NCI-H2029 (cell line): ENCODE data around the gene TPPP.
"Not testable (repeated sequence)": the region's sequence is repeated elsewhere in the genome, so short reads cannot be mapped to it uniquely, and the experiment has no call there.

Experiments
- DNase-seq: peaks from one replicate; lab custom pipeline; 2025; lab: John Stamatoyannopoulos, UW

Gene TPPP

DNA sequence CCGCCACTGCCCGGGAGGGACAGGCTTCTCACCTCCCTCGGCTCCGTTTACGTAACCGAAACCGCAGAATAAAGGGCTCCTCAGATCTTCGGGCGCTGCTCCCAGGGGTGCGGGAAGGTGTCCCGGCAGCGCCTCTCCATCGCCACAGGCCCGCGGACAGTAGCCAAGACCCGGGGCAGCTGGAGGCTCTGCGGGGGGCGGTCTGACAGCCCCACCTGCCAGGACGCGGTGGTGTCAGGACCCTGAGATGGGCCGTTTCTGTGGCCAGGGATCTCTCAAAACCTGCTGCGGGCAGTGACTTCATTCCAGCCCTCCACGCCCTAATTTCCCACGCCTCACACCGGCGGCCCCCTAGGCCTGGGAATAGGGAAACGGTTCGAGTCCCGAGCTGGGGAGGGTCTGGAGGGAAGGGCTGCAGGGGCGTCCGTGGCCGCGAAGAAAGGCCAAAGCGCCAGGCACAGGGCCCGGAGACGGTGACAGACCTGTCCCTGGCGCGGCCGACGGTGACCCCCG is 567 bp downstream of the TPPP start:
- DNase-seq = not testable (repeated sequence)

DNA sequence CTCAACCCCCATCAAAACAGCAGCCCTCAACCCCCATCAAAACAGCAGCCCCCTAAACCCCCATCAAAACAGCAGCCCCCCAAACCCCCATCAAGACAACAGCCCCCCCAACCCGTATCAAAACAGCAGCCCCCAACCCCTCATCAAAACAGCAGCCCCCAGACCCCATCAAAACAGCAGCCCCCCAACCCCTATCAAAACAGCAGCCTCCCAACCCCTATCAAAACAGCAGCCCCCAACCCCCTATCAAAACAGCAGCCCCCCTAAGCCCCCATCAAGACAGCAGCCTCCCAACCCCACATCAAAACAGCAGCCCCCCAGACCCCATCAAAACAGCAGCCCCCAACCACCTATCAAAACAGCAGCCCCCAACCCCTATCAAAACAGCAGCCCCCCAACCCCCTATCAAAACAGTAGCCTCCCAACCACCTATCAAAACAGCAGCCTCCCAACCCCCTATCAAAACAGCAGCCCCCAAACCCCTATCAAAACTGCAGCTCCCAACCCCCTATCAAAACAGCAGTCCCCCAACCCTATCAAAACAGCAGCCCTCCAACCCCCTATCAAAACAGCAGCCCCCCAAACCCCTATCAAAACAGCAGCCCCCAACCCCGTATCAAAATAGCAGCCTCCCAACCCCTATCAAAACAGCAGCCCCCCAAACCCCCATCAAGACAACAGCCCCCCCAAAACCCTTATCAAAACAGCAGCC is 1.2 kb downstream of the TPPP start:
- DNase-seq = no peak

DNA sequence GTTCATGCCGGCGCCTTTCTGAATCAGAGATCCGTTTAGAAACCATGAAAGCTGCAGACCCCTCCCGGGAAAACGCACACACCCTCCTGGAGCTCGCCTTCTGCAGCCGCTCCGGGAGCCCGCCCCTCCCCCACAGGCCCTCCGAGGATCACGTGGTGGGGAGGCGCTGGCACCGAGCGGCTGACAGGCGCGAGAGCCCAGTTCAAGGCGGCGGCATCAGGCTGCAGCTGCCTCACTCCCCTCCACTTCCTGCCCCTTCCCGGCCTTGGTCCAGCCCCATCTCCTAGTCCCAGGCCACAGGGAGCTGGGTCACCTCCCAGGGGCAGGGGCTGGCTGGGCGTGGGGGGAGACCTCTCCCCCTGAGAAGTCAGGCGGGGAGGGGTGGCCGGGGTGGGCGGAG is 2.1 kb downstream of the TPPP start:
- DNase-seq = not testable (repeated sequence)

DNA sequence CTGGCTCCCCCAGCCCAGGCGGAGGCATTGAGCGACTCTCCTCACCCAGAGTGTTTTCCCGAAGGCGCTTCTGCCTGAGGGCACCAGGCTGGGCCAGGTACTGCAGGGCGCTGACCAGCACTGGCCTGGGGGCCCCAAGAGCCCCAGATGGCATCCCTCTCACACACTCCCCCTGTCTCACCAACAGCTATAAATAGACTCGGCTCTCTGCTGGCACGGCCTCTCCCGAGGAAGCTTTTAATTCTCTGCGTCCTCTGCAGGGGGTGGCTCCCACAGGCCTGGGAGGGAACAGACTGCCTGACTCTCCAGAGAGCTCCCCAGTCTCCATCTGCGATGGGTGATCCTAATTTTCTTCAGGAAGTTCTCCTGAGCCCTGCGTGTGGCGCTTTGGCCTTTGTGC is 2.9 kb downstream of the TPPP start:
- DNase-seq = not testable (repeated sequence)

DNA sequence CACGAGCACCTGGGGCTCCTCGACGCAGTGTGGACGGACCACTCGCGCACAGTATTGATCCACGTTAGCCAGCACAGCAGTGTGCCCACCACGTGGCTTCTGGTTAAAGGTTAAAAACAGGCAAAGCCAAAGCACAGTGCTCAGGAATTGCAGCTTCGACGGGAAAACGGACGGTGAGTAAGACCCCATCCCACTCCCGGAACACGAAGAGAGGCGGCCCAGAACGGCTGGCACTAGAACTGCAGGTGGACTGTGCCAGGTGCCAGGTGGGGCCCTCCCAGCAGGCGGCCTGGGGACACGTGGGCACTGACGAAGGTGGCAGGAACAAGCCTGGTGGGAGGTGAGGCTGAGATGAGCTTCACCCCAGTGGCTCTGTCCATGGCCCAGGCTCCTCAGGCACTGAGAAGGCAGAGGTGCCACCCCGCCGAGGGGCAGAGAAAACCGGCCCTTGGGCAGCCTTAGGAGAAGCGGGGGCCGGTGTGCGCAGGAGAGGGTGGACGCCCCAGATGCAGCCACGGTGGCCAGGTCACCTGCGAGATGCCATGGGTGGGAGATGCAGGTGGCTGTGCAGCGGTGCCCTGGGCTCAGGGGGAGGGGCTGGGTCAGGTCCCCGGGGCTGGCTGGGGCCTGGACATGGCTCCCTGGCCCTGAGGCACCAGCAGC is 4.7 kb downstream of the TPPP start:
- not testable (repeated sequence) for DNase-seq

DNA sequence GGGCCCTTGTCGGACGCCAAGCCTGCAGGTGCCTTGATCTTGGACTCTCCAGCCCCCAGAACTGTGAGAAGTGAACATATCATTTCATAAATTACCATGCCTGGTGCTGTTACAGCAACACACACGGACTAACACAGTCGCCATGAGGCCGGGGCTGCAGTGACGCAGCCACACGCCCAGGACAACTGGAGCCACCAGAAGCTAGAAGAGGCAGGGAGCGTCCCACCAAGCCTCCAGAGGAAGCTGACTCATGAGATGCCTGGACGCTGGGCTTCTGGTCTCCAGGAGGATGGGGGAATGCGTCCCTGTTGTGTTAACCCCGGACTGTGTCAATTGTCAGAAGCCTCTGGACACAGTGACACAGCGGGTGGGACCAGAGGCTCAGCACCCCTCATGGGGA is 6.2 kb downstream of the TPPP start:
- DNase-seq = not testable (repeated sequence)

DNA sequence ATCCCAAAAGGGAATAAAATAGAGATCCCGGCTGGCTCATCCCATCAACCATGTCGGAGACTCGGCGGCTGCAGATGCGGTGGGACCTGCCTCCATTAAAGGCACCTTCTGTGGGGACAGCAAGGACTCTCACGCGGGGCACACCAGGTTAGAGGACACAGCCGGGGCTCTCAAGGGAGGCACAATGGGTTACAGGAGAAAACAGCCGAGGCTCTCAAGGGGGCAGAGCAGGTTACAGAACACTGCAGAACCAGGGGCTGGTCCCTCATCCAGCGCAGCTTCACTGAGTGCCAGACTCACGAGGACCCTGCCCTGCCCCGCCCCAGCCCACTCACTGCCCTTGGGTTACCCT is 7.0 kb downstream of the TPPP start:
- DNase-seq = not testable (repeated sequence)

DNA sequence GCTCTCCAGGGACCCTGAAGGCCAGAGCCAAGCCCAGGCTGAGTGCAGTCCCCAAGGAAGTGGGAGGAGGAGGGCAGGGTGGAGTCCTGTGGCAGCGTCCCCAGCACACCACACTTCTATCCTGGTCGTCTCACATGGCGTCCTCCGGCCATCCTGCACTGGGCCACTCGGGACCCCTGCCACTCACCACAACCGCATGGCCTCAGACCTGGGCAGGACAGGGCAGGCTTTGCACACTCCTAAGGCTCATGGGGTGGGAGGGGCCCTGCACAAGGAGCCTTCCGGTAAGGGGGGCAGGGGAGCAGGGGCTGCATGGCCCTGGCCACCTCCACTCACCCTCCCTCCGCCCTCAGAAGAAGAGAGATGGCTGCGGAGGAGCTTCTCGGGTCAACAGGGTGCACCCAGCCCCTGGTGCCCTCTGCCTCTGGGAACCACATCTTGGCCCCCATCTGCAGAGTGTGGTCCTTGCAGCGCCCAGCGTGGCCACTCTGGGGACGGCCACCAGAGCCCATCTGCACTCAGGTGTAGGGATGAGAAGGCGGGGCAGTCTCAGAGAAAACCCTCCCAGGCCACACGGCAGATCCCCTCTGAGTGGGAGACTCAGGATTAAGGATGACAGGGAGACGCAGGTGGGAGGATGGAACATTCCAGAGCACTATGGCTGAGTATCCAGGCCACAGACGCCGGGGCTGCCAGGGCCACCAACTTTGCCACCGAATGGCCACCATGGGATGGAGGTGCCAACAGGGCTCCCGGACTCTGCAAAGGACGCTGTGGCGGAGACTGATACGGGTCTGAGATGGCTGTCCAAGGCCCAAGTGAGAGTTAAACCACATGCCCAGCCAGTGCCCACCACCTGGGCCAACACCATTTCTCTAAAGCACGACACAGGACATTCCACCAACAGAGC is 7.6 kb downstream of the TPPP start:
- no peak for DNase-seq

DNA sequence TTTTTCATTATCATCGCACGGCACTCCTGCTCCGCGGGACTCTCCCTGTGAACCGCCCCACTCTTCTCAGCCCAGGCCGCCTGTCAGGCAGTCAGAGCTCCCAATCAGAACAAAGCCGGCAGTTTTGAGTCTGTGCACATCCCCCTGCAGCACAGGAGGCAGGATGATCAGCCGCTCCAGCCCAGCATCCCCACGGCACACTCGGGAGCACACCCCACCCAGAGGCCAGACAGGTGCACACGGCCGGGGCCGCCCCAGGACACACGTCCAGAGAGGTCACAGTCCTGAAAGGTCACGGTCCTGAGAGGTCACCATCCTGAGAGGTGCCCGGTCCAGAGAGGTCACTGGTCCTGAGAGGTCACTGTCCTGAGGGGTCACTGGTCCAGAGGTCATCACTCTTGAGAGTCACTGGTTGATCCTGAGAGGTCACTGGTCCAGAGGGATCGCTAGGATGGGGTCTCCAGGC is 8.4 kb downstream of the TPPP start:
- no peak for DNase-seq

DNA sequence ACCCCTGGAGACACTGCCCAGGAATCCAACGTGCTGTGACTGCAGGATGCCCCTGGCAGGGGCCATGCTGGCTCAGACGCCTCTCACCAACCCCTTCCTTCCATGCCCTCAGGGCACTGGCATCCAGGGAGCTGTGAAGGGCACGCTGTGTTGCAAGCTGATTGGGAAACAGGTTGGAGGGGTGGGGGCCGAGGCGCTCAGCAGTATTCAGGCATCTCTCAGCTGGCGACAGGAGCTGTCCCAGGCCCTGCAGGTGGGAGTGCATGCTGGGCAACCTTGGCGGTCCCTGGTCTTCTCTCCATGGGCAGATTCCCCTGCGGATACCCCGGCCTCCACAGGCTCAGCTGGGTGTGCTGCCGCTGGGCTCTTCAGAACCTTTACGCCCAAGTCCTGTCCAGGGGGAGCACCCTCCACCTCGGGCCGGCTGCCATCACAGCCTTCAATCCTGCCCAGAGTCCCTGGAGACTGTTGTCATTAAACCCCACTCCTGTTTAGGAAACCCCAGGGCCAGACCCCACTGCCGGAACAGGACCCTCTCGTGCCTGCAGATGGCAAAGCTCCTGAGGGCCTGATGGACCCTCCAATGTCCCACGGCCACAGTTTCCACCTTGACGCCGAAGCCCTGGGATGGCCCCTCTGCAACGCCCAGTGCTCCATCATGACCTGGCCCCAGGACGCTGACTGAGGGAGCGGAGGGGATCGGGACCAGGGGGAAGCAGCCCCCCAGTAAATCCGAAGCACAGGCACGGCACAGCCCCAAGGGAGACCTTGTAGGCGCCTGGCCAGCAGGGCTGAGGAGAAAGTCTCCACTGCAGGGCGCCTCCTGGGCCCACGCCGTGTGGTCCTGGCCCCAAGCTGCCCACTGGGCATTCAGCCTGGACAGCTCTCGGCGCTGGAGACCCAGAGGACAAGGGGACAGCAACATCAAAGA is 9.3 kb downstream of the TPPP start:
- DNase-seq = no peak

DNA sequence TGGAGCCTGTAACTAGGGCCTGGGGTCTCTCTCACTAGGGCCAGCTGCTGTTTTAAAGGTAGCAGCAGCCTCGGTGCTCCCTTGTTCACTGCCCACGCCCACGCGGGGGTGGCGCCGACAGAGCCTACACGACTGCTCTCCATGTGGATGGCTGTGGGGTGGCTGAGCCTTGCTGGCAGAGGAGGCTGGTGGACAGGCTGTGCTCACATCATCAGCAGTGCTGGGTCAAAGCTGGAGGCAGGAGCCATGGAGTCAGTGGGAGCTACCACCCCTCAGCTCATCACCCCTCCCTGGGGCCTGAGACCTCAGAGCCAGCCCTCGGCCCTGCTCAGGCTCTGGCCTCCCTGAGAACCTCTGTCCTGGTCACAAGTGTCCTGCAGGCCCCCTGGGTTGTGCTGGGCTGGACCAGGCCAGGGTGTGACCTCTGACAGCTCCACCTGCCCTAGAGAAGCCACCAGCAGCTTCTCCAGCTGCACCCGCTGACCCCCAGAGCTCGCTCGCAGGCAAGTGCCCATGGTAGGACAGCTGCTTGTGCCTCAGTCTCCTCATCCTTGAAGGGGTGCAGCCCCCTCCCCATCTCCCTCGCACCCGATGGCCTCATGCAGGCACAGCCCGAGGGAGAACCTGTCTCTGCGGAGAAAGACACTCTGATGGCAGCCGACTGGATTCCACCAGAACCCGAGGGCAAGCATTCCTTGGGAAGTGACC is 10.3 kb downstream of the TPPP start:
- not testable (repeated sequence) for DNase-seq

DNA sequence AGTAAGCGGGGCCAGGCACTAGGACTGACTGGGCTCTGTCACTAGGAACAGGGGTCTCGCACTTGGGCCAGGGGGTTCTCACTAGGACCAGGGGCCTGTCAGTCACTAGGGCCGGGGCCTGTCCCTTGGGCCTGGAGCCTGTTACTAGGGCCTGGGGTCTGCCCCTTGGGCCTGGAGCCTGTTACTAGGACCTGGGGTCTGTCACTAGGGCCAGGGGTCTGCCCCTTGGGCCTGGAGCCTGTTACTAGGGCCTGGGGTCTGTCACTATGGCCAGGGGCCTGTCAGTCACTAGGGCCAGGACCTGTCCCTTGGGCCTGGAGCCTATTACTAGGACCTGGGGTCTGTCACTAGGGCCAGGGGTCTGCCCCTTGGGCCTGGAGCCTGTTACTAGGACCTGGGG is 10.9 kb downstream of the TPPP start:
- DNase-seq = not testable (repeated sequence)

DNA sequence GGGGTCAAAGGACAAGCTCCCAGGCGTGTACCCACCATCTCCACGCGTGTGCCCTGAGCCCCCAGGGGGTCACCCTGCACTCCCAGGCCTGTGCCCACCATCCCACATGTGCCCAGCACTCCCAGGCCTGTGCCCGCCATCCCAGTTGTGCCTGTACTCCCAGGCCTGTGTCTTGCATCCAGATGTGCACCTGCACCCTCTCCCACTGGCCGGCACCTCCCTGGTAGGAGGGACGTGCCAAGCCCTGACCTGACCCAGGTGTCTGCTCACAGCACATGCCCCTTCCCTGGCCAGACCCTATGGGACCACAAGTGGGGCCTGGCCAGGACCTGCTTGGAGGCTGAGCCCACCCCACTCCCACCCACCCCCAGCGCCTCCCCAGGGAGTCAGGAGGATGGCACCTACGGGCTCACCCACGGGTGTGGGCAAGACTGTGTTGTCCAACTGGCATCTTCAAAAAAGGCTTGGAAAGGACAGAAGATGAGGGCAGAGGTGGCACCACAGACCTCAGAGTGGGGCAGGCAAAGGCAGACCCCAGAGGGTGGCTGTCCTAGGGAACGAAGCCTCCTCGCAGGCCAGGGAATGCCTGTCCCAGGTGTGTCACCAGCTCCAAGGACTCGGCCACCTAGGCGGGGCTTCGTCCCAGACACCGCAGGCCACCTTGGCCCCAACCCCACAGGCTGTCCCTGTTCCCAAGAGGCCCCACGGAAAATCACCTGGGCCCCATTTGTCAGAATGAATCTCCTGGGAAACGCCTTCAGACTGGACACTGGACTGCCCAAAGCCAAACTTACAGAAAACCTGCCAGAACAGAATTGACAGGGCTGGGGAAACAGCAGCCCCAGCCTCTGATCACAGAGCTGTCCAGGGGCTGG is 11.6 kb downstream of the TPPP start:
- DNase-seq = not testable (repeated sequence)

DNA sequence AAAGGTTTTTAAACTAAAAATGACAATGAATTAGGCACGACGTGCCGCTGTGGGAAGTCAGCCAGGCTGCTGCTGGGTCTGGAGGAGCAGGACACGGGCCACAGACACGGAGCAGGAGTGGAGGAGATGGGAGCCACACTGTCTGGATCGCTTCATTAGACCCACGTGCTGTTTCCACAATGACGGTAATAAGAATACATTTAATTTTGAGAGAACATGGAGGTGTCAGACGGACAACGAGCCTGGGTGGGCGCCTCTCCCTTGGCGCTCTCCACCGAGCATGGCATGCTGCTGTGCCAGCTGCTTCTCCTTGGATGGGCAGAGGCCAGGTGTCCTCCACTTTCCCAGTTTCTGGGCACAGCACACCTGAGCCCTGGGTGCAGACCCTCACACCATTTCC is 12.3 kb downstream of the TPPP start:
- not testable (repeated sequence) for DNase-seq

DNA sequence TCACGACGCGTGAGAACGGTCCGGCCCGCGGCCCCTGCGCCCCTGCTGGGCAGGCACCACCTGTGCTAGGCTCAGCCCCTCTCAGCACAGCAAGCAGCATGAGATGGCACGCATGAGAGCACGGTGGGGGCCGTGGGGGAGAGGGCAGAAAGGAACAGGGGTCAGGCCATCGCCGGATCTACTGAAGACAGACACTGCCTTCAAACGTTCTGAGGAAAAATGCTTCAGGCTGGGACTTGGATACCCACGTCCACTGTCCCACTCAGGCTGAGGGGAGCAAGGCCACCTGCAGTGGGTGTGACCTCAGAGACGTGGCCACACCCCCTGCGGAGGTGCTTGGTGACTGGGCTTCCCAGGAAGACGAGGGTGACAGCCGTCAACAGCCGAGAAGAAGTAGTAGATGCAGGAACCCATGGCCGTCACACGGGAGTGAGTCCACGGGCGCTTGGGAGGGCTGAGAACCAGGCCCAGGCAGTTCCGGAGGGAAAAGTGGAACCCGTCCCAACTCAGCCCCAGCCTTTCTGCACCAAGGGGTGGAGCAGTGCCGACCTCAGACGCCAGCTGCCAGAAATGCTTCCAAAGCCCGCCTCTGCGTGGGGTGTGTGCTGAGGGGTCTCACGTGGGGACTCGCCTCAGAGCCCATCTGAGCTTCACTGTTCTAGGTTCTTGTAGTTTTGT is 12.9 kb downstream of the TPPP start:
- not testable (repeated sequence) for DNase-seq

DNA sequence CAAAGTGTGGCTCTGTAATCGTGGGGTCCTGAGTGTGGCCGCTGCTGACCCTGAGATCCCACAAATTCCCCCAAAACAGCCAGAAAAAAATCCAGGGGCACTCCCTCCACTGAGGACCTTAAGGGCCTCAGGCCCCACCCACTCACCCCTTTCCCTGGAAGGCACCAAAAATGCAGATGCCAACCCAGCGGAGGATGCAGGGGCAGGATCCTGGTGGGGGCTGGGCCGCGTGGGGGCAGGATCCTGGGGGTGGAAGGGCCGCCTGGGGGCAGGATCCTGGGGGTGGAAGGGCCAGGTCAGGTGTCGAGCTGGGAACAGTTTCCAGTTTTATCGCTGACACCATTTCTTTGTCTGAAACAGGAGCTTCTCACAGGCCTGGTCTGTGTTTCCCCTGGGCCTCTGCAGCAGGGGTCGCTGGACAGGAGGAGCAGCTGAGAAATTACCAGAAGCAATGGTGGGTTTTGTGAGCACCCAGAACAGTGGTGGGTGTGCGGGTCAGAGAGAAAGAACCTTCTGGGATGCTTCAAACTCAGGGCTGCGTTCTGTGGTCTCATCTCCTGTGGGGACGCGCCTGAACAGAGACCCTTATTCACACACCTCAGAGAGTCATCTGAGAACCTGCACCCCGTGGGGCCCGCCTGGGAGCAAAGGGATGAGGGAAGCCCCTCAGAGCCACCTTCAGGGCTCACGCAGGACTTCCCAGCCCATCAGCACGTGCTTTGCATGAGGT is 13.8 kb downstream of the TPPP start:
- not testable (repeated sequence) for DNase-seq

DNA sequence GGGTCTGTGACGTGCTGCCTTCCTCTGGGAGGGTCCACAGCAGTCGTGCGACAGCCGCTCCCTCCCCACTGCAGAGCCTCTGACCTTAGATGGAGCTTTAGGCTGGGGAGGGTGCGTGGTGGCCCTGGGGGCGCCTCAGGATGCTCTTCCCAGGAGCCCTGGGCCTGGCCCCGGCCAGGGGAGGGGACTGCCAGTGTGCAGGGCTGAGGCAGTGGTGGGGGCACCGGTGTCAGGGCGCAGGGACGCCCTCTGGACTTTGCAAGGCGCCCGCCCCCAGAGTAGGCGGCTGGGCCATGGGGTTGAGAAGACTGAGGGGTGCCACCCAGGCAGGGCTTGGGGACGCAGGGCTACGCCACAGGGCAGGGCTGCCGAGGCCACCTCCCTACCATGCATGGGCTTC is 14.6 kb downstream of the TPPP start:
- DNase-seq = not testable (repeated sequence)
